ENCODE measurements around the gene FETUB.

Gene FETUB

DNA sequence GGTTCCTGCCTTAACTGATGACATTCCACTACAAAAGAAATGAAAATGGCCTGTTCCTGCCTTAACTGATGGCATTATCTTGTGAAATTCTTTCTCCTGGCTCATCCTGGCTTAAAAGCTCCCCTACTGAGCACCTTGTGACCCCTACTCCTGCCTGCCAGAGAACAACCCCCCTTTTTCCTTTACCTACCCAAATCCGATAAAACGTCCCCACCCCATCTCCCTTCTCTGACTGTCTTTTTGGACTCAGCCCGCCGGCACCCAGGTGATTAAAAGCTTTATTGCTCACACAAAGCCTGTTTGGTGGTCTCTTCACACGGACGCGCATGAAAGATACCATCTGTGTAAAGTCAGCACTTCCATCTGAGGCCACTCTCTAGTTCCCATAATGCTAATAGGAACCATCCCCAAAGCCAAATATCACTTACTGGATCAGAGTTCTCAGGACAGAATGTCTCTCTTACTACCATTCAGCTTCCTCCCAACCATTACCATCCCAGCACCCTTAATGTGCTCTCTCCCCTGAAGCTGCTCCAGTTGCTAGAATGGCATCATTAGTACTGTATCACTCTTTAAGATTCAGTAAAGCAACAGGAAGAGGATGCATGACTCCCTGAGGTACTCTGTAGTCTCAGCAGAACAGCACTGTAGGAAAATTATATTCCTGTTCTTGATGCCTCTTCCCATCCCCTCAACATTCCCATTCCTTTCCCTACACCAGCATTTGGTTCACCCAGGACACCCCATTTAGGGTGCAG, 23.3 kb downstream of the FETUB start:
- Histone ChIP-seq H3K27ac (replicated peaks) (no peak overlapping the region), H3K27me3 (ENCODE audit: insufficient read depth, poor library complexity, severe bottlenecking) (no peaks in the 10 kb centered on the region), H3K4me3 (replicated peaks; ENCODE audit: insufficient read depth, low read length) (no peak overlapping the region)
- no peak for DNase-seq (ENCODE audit: low read depth in 1 of 2, low spot score in 1 of 2)
- TF ChIP-seq SPI1 (IDR thresholded peaks at IDR 0.05; ENCODE audit: borderline replicate concordance, low read depth) (no peak), GABPA (IDR thresholded peaks at IDR 0.05; ENCODE audit: low read depth) (no peak), POLR2AphosphoS5 (IDR thresholded peaks at IDR 0.05; ENCODE audit: low read depth) (no peak)
- TF ChIP-seq, protein P1, sequence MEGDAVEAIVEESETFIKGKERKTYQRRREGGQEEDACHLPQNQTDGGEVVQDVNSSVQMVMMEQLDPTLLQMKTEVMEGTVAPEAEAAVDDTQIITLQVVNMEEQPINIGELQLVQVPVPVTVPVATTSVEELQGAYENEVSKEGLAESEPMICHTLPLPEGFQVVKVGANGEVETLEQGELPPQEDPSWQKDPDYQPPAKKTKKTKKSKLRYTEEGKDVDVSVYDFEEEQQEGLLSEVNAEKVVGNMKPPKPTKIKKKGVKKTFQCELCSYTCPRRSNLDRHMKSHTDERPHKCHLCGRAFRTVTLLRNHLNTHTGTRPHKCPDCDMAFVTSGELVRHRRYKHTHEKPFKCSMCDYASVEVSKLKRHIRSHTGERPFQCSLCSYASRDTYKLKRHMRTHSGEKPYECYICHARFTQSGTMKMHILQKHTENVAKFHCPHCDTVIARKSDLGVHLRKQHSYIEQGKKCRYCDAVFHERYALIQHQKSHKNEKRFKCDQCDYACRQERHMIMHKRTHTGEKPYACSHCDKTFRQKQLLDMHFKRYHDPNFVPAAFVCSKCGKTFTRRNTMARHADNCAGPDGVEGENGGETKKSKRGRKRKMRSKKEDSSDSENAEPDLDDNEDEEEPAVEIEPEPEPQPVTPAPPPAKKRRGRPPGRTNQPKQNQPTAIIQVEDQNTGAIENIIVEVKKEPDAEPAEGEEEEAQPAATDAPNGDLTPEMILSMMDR (IDR thresholded peaks at IDR 0.05; ENCODE audit: insufficient read depth, low read length) = no peak
- TF ChIP-seq, protein P2, sequence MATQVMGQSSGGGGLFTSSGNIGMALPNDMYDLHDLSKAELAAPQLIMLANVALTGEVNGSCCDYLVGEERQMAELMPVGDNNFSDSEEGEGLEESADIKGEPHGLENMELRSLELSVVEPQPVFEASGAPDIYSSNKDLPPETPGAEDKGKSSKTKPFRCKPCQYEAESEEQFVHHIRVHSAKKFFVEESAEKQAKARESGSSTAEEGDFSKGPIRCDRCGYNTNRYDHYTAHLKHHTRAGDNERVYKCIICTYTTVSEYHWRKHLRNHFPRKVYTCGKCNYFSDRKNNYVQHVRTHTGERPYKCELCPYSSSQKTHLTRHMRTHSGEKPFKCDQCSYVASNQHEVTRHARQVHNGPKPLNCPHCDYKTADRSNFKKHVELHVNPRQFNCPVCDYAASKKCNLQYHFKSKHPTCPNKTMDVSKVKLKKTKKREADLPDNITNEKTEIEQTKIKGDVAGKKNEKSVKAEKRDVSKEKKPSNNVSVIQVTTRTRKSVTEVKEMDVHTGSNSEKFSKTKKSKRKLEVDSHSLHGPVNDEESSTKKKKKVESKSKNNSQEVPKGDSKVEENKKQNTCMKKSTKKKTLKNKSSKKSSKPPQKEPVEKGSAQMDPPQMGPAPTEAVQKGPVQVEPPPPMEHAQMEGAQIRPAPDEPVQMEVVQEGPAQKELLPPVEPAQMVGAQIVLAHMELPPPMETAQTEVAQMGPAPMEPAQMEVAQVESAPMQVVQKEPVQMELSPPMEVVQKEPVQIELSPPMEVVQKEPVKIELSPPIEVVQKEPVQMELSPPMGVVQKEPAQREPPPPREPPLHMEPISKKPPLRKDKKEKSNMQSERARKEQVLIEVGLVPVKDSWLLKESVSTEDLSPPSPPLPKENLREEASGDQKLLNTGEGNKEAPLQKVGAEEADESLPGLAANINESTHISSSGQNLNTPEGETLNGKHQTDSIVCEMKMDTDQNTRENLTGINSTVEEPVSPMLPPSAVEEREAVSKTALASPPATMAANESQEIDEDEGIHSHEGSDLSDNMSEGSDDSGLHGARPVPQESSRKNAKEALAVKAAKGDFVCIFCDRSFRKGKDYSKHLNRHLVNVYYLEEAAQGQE (IDR thresholded peaks at IDR 0.05; ENCODE audit: insufficient replicate concordance, low read depth) = no peak

DNA sequence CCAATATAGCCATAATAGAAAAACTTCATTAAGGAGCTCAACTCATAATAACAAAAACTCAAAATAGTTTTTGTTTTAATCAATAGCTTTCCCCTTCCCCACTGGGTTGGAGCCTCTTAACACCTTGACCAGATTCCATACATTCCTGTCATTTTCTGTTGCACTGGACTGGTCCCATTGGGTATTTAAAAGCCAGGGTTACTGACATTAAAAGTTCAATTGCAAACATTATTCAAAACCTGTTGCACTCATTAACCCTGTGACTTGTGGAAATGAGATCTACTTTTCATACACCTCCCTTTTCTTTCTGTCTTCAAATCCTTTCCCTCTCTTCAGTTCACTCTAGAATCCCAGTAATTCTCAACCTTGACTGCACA, 23.9 kb downstream of the FETUB start:
- TF ChIP-seq, protein P2 (IDR thresholded peaks at IDR 0.05; ENCODE audit: insufficient replicate concordance, low read depth) = no peak
- TF ChIP-seq POLR2AphosphoS5 (IDR thresholded peaks at IDR 0.05; ENCODE audit: low read depth) (no peak), SPI1 (IDR thresholded peaks at IDR 0.05; ENCODE audit: borderline replicate concordance, low read depth) (no peak), GABPA (IDR thresholded peaks at IDR 0.05; ENCODE audit: low read depth) (no peak)
- TF ChIP-seq, protein P1 (IDR thresholded peaks at IDR 0.05; ENCODE audit: insufficient read depth, low read length) = no peak
- Histone ChIP-seq H3K4me3 (replicated peaks; ENCODE audit: insufficient read depth, low read length) (no peak overlapping the region), H3K27me3 (ENCODE audit: insufficient read depth, poor library complexity, severe bottlenecking) (no peaks in the 10 kb centered on the region), H3K27ac (replicated peaks) (no peak overlapping the region)
- DNase-seq (ENCODE audit: low read depth in 1 of 2, low spot score in 1 of 2) = no peak

DNA sequence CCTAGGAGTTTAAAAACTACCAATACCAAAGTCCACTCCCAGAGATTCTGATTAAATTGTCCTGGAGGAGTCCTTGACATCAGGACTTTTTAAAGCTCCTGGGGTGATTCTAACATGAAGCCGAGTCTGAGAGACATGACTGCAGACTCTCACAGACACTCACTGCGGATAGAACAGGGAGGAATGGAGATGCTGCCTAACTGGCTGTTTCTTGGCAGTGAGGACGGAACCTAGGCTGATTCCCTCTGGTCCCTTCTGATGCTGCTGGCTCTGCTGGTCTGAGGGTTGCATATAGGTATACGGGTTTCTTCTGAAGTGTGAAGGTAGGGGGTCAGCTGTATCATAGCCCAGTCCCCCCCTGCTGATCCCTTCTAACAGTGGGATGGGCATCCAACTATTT, 24.3 kb downstream of the FETUB start:
- Histone ChIP-seq H3K27ac (replicated peaks) (no peak overlapping the region), H3K27me3 (ENCODE audit: insufficient read depth, poor library complexity, severe bottlenecking) (no peaks in the 10 kb centered on the region), H3K4me3 (replicated peaks; ENCODE audit: insufficient read depth, low read length) (no peak overlapping the region)
- TF ChIP-seq POLR2AphosphoS5 (IDR thresholded peaks at IDR 0.05; ENCODE audit: low read depth) (no peak), SPI1 (IDR thresholded peaks at IDR 0.05; ENCODE audit: borderline replicate concordance, low read depth) (no peak), GABPA (IDR thresholded peaks at IDR 0.05; ENCODE audit: low read depth) (no peak)
- TF ChIP-seq, protein P2 (IDR thresholded peaks at IDR 0.05; ENCODE audit: insufficient replicate concordance, low read depth) = no peak
- TF ChIP-seq, protein P1 (IDR thresholded peaks at IDR 0.05; ENCODE audit: insufficient read depth, low read length) = no peak
- DNase-seq (ENCODE audit: low read depth in 1 of 2, low spot score in 1 of 2) = no peak
